ENCODE measurements around the gene JMJD8.

DNA sequence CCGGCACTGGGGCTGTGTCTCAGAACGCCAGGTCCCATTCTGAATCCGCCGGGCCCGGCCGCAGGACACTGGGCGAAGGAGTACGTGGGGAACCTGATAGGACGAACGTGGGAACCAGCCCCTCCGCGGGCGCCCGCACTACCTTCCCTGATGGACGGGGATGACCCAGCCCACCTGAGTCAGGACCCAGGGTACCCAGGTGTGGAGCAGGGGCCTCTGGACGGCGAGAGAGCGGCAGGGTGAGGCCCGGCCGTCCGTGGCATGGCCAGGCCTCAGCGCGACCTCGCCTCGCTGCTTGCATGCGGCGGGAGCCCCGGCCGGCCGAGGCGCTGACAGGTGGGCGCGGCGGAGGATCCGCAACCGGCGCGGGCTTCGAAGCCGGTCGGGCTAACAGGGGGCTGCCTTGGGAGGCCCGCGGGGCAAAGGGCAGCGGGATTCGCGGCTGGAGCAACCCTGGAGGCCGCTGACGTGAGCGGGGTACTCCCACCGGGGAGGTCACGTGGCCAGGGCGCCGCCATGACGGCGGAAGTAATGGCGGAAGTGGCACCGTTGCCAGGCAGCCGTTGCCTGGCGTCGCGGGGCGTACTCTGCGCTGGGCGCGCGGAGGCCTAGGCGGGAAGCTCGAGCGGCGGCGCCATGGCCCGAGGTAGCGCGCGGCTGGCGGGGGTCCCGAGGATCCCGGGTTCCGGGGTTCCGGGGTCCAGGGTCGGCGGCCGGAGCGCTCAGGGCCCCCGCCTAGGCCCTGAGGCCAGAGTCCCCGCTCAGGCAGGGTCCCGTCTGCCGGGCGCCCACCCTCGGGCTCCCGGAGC lies 35.1 kb downstream of the JMJD8 start, which contains the start of gene WDR90:
- TF ChIP-seq TCF7L2 (IDR thresholded peaks at IDR 0.05; ENCODE audit: low read depth, low read length) (no peak), POLR2AphosphoS5 (IDR thresholded peaks at IDR 0.05; ENCODE audit: low read depth, low read length) (no peak; the same call in 1 of the 2 replicates)
- TF ChIP-seq, protein P1, sequence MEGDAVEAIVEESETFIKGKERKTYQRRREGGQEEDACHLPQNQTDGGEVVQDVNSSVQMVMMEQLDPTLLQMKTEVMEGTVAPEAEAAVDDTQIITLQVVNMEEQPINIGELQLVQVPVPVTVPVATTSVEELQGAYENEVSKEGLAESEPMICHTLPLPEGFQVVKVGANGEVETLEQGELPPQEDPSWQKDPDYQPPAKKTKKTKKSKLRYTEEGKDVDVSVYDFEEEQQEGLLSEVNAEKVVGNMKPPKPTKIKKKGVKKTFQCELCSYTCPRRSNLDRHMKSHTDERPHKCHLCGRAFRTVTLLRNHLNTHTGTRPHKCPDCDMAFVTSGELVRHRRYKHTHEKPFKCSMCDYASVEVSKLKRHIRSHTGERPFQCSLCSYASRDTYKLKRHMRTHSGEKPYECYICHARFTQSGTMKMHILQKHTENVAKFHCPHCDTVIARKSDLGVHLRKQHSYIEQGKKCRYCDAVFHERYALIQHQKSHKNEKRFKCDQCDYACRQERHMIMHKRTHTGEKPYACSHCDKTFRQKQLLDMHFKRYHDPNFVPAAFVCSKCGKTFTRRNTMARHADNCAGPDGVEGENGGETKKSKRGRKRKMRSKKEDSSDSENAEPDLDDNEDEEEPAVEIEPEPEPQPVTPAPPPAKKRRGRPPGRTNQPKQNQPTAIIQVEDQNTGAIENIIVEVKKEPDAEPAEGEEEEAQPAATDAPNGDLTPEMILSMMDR (IDR thresholded peaks at IDR 0.05): no peak
- TF ChIP-seq, protein P2, sequence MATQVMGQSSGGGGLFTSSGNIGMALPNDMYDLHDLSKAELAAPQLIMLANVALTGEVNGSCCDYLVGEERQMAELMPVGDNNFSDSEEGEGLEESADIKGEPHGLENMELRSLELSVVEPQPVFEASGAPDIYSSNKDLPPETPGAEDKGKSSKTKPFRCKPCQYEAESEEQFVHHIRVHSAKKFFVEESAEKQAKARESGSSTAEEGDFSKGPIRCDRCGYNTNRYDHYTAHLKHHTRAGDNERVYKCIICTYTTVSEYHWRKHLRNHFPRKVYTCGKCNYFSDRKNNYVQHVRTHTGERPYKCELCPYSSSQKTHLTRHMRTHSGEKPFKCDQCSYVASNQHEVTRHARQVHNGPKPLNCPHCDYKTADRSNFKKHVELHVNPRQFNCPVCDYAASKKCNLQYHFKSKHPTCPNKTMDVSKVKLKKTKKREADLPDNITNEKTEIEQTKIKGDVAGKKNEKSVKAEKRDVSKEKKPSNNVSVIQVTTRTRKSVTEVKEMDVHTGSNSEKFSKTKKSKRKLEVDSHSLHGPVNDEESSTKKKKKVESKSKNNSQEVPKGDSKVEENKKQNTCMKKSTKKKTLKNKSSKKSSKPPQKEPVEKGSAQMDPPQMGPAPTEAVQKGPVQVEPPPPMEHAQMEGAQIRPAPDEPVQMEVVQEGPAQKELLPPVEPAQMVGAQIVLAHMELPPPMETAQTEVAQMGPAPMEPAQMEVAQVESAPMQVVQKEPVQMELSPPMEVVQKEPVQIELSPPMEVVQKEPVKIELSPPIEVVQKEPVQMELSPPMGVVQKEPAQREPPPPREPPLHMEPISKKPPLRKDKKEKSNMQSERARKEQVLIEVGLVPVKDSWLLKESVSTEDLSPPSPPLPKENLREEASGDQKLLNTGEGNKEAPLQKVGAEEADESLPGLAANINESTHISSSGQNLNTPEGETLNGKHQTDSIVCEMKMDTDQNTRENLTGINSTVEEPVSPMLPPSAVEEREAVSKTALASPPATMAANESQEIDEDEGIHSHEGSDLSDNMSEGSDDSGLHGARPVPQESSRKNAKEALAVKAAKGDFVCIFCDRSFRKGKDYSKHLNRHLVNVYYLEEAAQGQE (IDR thresholded peaks at IDR 0.05; ENCODE audit: insufficient read depth in 1 of 2, low read depth in 2 of 2, low read length in 1 of 2): 0 out of 4 replicates have a peak, but pooled peaks of 1 of the 2 experiments have one; percentile 10
